SU-DHL-6 (cell line): ENCODE data around the gene OXNAD1.
A peak's percentile ranks its signal among the peaks of the same experiment; 100 is the strongest.

Experiments used
- H2AFZ ChIP-seq: fragments of 200-600 bp; sonication (generic); 2 replicates; pipeline ENCODE4 v1.6.1; 2014; ENCODE audit warnings: low read depth, mild to moderate bottlenecking, moderate library complexity, mixed read lengths, antibody characterized with exemption, low read length; ENCODE audit not compliant: severe bottlenecking
- H3F3A ChIP-seq: fragments of 200-600 bp; shearing (Covaris generic); 2 replicates; pipeline ENCODE4 v1.6.0; 2016; ENCODE audit warnings: antibody characterized with exemption, mild to moderate bottlenecking; ENCODE audit not compliant: insufficient read depth
- H3K27ac ChIP-seq: fragments of 200-600 bp; sonication (generic); 2 replicates; pipeline ENCODE4 v1.5.1; 2016; ENCODE audit warnings: low read depth, mild to moderate bottlenecking, low read length, moderate library complexity, mixed read lengths
- H3K27me3 ChIP-seq: fragments of 200-600 bp; sonication (generic), shearing (Covaris generic); 2 replicates; pipeline ENCODE4 v1.6.0; 2014; ENCODE audit warnings: mild to moderate bottlenecking, low read length
- H3K36me3 ChIP-seq: fragments of 200-600 bp; sonication (generic); 2 replicates; pipeline ENCODE4 v1.6.1; 2014; ENCODE audit warnings: mild to moderate bottlenecking, low read length, mixed read lengths
- H3K4me2 ChIP-seq: fragments of 300-600, 200-600 bp; shearing (Covaris generic), sonication (generic); 2 replicates; pipeline ENCODE4 v1.6.0; 2014; ENCODE audit warnings: low read length, low read depth, mild to moderate bottlenecking; ENCODE audit not compliant: poor library complexity, severe bottlenecking
- H3K4me3 ChIP-seq: fragments of 200-600 bp; sonication (generic); 2 replicates; pipeline ENCODE4 v1.5.1; 2014; ENCODE audit warnings: antibody characterized with exemption, low read length, mild to moderate bottlenecking, mixed read lengths; ENCODE audit not compliant: insufficient read depth, poor library complexity, severe bottlenecking
- H3K79me2 ChIP-seq: fragments of 200-600 bp; sonication (generic); 2 replicates; pipeline ENCODE4 v1.6.1; 2014; ENCODE audit warnings: mild to moderate bottlenecking, low read length, moderate library complexity; ENCODE audit not compliant: insufficient read depth
- H3K9ac ChIP-seq: fragments of 200-600 bp; sonication (generic); 2 replicates; pipeline ENCODE4 v1.7.0; 2014; ENCODE audit warnings: mild to moderate bottlenecking, low read length
- H3K9me2 ChIP-seq: fragments of 200-600 bp; sonication (generic); replicated peaks from 2 replicates; pipeline ENCODE4 v1.6.1; 2014; ENCODE audit warnings: low read length; ENCODE audit not compliant: insufficient read depth
- H3K9me3 ChIP-seq: fragments of 200-600 bp; sonication (generic); 2 replicates; pipeline ENCODE4 v1.6.1; 2014; ENCODE audit warnings: low read length, mixed read lengths; ENCODE audit not compliant: insufficient read depth
- H4K20me1 ChIP-seq: fragments of 200-600 bp; sonication (generic); 2 replicates; pipeline ENCODE4 v1.6.1; 2014; ENCODE audit warnings: low read depth, mild to moderate bottlenecking, antibody characterized with exemption, low read length, moderate library complexity, mixed read lengths
- EZH2phosphoT487 ChIP-seq: fragments of 200-600 bp; sonication (generic), shearing (Covaris generic); conservative IDR thresholded peaks from 2 replicates; pipeline ENCODE4 v1.6.1; 2018; ENCODE audit warnings: mild to moderate bottlenecking, antibody characterized with exemption, low read length, moderate library complexity, mixed read lengths
- TF ChIP-seq, protein P1 (sequence below): fragments of 200-600 bp; sonication (generic); IDR thresholded peaks from one replicate; pipeline ENCODE4 v1.5.1; 2017; ENCODE audit warnings: antibody characterized with exemption, mild to moderate bottlenecking, low read length, moderate library complexity; ENCODE audit not compliant: insufficient read depth, poor library complexity, severe bottlenecking

The OXNAD1 gene

DNA sequence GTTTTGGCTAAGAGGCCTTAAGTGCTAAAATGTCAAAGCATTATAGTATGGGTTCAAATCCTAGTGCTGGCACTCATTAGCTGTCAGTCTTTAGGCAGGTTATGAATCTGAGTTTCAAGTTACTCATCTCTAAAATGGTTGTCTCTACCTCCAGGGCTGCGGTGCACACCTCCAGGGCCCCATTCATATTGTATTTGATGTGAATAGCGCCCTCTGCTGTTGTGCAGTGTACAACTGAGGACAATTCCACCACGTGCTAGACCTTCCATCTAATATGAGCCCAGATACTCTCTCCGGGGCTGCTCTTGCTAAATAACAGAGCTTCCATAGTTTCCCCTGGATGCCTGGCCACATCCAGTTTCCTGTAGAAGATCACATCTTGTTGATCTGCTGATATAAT, 54.3 kb downstream of the OXNAD1 start:
- no peak overlapping the region for H3K4me3 ChIP-seq
- no peak overlapping the region for H3K27ac ChIP-seq
- H2AFZ ChIP-seq, result no peak overlapping the region
- peaks cover 16% of the 10 kb centered on the region for H3F3A ChIP-seq
- H3K9me3 ChIP-seq, result no peaks in the 10 kb centered on the region
- TF ChIP-seq, protein P1, sequence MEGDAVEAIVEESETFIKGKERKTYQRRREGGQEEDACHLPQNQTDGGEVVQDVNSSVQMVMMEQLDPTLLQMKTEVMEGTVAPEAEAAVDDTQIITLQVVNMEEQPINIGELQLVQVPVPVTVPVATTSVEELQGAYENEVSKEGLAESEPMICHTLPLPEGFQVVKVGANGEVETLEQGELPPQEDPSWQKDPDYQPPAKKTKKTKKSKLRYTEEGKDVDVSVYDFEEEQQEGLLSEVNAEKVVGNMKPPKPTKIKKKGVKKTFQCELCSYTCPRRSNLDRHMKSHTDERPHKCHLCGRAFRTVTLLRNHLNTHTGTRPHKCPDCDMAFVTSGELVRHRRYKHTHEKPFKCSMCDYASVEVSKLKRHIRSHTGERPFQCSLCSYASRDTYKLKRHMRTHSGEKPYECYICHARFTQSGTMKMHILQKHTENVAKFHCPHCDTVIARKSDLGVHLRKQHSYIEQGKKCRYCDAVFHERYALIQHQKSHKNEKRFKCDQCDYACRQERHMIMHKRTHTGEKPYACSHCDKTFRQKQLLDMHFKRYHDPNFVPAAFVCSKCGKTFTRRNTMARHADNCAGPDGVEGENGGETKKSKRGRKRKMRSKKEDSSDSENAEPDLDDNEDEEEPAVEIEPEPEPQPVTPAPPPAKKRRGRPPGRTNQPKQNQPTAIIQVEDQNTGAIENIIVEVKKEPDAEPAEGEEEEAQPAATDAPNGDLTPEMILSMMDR, result peak; percentile 63
- TF ChIP-seq EZH2phosphoT487, result no peak
- no peaks in the 10 kb centered on the region for H4K20me1 ChIP-seq
- peaks cover 3% of the 10 kb centered on the region; the same call in 1 of the 2 replicates for H3K79me2 ChIP-seq
- peaks cover 37% of the 10 kb centered on the region for H3K36me3 ChIP-seq
- H3K27me3 ChIP-seq, result no peaks in the 10 kb centered on the region
- no peaks in the 10 kb centered on the region for H3K9me2 ChIP-seq
- H3K9ac ChIP-seq, result no peak overlapping the region
- no peak overlapping the region for H3K4me2 ChIP-seq

- Histone ChIP-seq H2AFZ (no peak overlapping the region), H4K20me1 (no peaks in the 10 kb centered on the region), H3K27ac (no peak overlapping the region), H3F3A (peaks cover 14% of the 10 kb centered on the region), H3K9me3 (no peaks in the 10 kb centered on the region), H3K4me3 (no peak overlapping the region), H3K27me3 (no peaks in the 10 kb centered on the region), H3K9me2 (no peaks in the 10 kb centered on the region), H3K79me2 (peaks cover 3% of the 10 kb centered on the region; the same call in 1 of the 2 replicates), H3K36me3 (peaks cover 33% of the 10 kb centered on the region), H3K4me2 (no peak overlapping the region), H3K9ac (no peak overlapping the region)
- TF ChIP-seq EZH2phosphoT487, result no peak
- TF ChIP-seq, protein P1, result no peak
Observed at GRCh38 chr3:16319723-16320122, 54.7 kb downstream of the OXNAD1 start.

- H3K4me2 ChIP-seq, result no peak overlapping the region
- H3K9me3 ChIP-seq, result no peaks in the 10 kb centered on the region
- H3K4me3 ChIP-seq, result no peak overlapping the region
- no peaks in the 10 kb centered on the region for H4K20me1 ChIP-seq
- no peak overlapping the region for H3K27ac ChIP-seq
- H3K9me2 ChIP-seq, result no peaks in the 10 kb centered on the region
- H3F3A ChIP-seq, result 0 out of 2 replicates have a peak, but pooled peaks cover 14% of the 10 kb centered on the region
- peaks cover 3% of the 10 kb centered on the region; the same call in 1 of the 2 replicates for H3K79me2 ChIP-seq
- H3K27me3 ChIP-seq, result no peaks in the 10 kb centered on the region
- TF ChIP-seq, protein P1, result no peak
- no peak for TF ChIP-seq EZH2phosphoT487
- no peak overlapping the region for H2AFZ ChIP-seq
- H3K36me3 ChIP-seq, result peaks cover 26% of the 10 kb centered on the region
- H3K9ac ChIP-seq, result no peak overlapping the region
Observed at GRCh38 chr3:16320711-16321110, 55.7 kb downstream of the OXNAD1 start.

- Histone ChIP-seq H3F3A (0 out of 2 replicates have a peak, but pooled peaks cover 14% of the 10 kb centered on the region), H2AFZ (no peak overlapping the region), H3K36me3 (peaks cover 28% of the 10 kb centered on the region), H4K20me1 (no peaks in the 10 kb centered on the region), H3K4me3 (no peak overlapping the region), H3K4me2 (no peak overlapping the region), H3K79me2 (peaks cover 3% of the 10 kb centered on the region; the same call in 1 of the 2 replicates), H3K9me2 (no peaks in the 10 kb centered on the region), H3K9ac (no peak overlapping the region), H3K9me3 (no peaks in the 10 kb centered on the region), H3K27ac (no peak overlapping the region), H3K27me3 (no peaks in the 10 kb centered on the region)
- TF ChIP-seq EZH2phosphoT487, result no peak
- TF ChIP-seq, protein P1, result no peak
Observed at GRCh38 chr3:16322189-16322588, 57.2 kb downstream of the OXNAD1 start.
